ES-I3 (cell line): Measurements from ENCODE around the gene FAM3C.
"Not testable (repeated sequence)": the region's sequence is repeated elsewhere in the genome, so short reads cannot be mapped to it uniquely, and the experiment has no call there.

Experiments
- H3K36me3 ChIP-seq: 2 replicates; pipeline ENCODE4 v1.6.1; 2013; ENCODE audit warnings: mild to moderate bottlenecking, low read length, control low read depth, moderate library complexity; ENCODE audit not compliant: insufficient read depth
- H3K4me1 ChIP-seq: 2 replicates; pipeline ENCODE4 v1.6.1; 2013; ENCODE audit warnings: mild to moderate bottlenecking, control low read depth, low read length; ENCODE audit not compliant: insufficient read depth
- H3K9ac ChIP-seq: 2 replicates; pipeline ENCODE4 v1.6.1; 2013; ENCODE audit warnings: low read depth, mild to moderate bottlenecking, low read length, moderate library complexity
- H3K9me3 ChIP-seq: 2 replicates; pipeline ENCODE4 v1.6.1; 2013; ENCODE audit warnings: mild to moderate bottlenecking, low read length, moderate library complexity; ENCODE audit not compliant: control insufficient read depth, insufficient read depth

FAM3C gene

DNA sequence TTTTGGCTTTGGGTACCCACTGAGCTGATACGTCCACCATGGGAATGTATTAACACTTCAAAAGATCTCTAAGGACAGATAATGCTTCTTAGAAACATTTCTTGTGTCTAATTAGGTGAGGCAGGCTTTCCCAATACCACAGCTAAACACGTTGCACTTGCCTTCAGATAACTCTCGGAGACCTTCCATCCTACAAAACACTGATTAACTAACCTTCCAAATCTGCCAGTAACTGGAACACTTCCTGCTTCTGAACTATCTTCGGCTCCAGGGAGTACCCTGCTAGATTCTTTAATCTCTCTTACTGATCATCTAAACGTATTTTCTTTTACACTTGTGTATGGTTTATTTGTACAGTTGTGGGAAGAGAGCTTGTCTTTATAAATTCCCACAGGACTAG, 68.4 kb downstream of the FAM3C start:
- Histone ChIP-seq H3K36me3 (no peaks in the 10 kb centered on the region), H3K9me3 (no peaks in the 10 kb centered on the region), H3K4me1 (peaks cover 7% of the 10 kb centered on the region; the same call in 1 of the 2 replicates), H3K9ac (no peak overlapping the region)

DNA sequence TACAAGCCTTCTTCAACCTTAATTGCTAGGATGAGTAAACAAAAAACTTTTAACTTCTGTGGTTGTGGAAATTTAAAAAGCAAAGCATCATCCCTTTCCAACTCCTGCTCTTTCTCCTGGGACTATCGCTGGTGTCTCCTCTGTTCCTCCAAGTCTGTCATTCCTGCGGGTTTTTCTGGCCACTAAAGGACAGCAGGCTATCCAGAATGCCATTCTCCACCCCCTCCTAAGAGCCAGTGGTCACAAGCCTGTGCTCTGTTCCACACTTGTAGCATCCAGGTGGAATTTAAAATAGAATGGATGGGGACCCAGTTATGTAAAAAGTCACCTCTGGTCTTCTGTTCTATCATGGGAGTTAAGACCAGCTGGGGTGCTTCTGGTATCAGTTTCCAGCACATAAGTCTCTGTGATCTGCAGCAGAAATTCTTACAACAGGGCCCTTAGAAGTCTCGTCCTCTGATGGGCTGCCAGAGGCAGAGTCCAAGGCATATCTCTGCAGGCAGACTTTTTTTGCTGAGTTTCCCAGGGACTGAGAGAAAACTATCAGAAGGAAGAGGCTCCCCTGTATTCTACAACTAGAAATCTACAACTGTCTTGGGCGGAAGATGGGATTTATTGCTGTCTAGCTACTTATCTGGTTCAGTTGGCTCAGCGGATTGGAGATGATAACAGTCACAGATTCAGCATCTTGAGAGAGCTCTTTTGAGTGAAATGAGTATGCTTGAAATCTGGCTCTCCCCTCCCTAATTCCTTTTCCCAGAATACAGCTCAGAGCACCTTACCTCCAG, 72.4 kb downstream of the FAM3C start:
- H3K9me3 ChIP-seq = no peaks in the 10 kb centered on the region
- no peaks in the 10 kb centered on the region for H3K36me3 ChIP-seq
- H3K4me1 ChIP-seq = no peaks in the 10 kb centered on the region
- H3K9ac ChIP-seq = no peak overlapping the region

DNA sequence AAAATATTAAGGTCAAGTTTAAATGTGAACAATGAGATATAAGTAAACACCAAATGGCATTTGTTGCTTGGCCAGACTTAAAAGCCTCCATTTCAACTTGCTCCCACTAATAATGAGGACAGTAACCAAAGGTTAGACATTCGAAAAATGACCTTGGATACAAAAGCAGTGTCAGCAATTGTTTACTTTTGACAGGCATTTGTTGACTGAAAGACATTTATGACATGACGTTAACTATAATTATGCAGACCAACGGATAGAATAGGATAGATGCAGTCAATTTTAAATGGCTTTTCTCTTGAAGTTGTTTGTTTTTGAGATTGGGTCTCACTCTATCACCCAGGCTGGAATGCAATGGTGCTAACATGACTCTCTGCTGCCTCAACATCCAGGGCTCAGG, 73.6 kb downstream of the FAM3C start:
- H3K36me3 ChIP-seq = no peaks in the 10 kb centered on the region
- H3K4me1 ChIP-seq = no peaks in the 10 kb centered on the region
- no peak overlapping the region for H3K9ac ChIP-seq
- no peaks in the 10 kb centered on the region for H3K9me3 ChIP-seq

DNA sequence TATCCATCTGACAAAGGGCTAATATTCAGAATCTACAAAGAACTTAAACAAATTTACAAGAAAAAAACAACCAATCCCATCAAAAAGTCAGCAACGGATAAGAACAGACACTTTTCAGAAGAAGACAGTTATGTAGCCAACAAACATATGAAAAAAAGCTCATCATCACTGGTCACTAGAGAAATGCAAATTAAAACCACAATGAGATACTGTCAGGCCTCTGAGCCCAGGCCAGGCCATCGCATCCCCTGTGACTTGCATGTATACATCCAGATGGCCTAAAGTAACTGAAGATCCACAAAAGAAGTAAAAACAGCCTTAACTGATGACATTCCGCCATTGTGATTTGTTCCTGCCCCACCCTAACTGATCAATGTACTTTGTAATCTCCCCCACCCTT, 80.9 kb downstream of the FAM3C start:
- not testable (repeated sequence) for H3K36me3 ChIP-seq, H3K9me3 ChIP-seq, H3K4me1 ChIP-seq, H3K9ac ChIP-seq

DNA sequence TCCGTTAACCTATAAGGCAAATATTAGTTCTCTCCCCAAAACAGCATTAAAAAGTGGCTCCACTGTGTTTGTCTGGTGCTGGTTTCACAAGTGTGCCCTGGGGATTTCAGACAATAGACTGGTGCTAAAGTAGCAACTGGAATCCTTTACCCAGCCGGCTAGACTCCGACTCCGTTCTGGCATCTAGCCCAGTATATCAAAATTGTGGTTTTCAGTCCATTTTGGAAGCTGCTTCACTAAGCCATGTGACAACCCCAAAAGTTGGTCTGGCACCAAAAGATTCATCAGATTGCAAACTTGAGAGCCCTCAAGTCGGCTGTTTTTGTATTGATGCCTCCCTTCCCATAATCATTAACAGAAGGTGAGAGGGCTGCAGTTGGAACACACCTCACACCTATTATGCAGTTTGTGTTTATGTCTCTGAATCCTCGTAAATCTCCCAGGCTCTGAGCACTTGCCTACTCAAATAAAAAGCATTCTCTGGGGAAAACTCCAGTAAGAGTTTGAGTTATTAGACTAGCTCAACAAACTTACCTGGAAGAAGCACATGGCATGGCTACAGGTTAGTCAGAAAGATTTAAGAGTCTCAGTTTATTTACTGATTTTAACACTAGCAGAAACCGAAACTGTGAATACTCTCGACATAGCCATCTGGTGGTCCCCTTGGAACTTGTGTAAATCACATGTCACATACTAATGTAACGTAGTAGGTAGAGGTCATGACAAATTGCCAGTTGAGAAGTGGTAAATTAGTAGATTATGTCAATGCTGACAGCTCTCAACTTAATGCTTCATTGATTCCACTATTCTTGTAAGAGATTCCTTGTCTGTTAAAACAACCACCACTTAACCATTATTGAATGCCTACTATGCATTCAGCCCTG, 82.1 kb downstream of the FAM3C start:
- no peak overlapping the region for H3K9ac ChIP-seq
- H3K9me3 ChIP-seq = no peaks in the 10 kb centered on the region
- H3K4me1 ChIP-seq = no peaks in the 10 kb centered on the region

DNA sequence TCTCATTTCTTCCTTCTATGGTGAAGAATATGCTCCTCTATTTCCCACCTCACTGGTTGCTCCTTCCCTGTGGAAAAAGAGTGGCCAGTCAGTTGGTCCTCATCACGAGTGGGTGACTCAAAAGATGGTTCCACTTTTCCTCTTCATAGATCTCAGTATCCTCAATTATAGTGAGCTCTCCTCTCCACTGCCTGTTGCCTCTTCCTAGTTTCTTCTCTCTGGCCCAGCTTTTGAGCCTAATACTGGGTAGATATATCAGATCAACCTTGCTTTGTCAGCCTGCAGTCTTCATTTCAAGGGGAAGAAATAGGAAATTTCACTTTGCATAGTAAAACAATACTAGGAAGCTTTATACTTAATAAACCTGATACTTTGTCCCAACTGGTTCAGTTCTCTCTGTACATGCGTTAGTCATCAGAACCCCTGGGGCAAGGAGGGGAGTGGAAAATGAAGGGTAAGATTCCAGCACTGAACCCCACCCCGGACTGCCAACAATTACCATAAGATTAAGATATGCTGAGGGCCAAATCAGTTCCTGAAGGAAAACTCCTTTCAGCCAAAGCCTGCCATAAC, 82.8 kb downstream of the FAM3C start:
- Histone ChIP-seq H3K36me3 (no peaks in the 10 kb centered on the region), H3K9ac (no peak overlapping the region), H3K4me1 (no peaks in the 10 kb centered on the region), H3K9me3 (no peaks in the 10 kb centered on the region)

More for the DNA sequence above, 82.1 kb downstream of the FAM3C start:
- no peaks in the 10 kb centered on the region for H3K36me3 ChIP-seq

DNA sequence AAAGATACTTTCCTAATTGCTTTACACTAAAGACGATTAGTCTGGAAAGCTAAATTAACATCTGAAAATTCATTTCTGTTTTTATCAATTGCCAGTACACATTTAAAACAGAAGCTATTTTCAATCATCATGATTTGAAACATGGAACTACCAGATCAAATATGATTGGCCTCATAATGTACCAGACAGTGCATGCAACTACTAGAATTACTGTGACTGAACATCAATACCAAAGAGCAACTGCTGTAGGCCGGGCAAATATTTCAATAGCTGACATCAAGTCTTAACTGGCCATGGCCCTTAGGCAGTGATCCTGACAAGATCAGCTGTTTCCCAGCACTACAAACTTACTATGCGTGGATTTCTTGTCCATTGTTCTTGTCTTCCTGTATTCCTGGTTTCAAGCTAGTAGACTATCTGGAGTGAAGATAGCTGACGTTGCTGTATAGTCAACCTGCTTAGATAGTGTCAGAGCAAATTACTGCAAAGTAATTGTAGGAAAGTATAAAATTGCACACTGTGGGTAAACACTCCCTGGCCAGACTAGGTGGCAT, 89.0 kb downstream of the FAM3C start:
- Histone ChIP-seq H3K4me1 (peaks cover 7% of the 10 kb centered on the region; the same call in 1 of the 2 replicates), H3K9me3 (no peaks in the 10 kb centered on the region), H3K36me3 (no peaks in the 10 kb centered on the region), H3K9ac (no peak overlapping the region)

DNA sequence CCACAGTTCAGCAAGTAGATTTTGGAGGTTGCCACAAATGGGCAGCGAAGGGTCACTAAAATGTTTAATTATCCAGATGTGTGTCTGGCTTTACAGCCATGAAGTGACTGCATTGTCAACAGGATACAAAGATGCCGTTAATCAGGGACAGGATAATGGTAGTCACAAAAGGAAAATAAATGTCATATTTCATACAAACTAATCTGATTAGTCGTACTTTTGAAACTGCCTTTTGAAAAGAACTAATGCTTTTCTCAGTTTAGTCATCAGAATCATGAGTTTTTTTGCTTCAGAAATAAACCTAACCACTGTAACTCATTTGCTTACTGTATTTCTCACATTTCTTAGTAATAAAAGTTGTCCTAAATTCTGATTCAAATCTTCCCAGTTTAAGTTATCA, 89.5 kb downstream of the FAM3C start:
- peaks cover 7% of the 10 kb centered on the region; the same call in 1 of the 2 replicates for H3K4me1 ChIP-seq

DNA sequence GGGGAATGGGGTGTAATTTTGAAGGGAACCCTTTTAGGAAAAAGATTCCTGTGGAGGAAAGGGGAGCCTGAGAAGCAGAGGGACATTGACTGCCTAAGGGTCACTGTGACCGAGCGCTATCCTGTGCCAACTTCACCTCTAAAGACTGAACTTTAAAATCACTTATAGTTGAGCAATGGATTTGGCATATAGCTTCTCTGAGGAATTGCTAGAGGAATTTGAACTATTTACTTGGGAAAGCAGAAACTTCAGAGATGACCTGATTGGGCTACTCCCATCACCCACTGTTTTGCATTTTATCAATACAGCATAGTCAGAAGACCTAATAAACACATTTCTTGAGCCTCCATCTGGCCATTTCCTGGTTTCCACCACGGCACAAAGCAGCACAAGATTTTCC, 91.0 kb downstream of the FAM3C start:
- H3K36me3 ChIP-seq = no peaks in the 10 kb centered on the region
- peaks cover 7% of the 10 kb centered on the region; the same call in 1 of the 2 replicates for H3K4me1 ChIP-seq
- no peak overlapping the region for H3K9ac ChIP-seq
- no peaks in the 10 kb centered on the region for H3K9me3 ChIP-seq

More for the DNA sequence above, 89.5 kb downstream of the FAM3C start:
- no peak overlapping the region for H3K9ac ChIP-seq
- no peaks in the 10 kb centered on the region for H3K9me3 ChIP-seq
- no peaks in the 10 kb centered on the region for H3K36me3 ChIP-seq

DNA sequence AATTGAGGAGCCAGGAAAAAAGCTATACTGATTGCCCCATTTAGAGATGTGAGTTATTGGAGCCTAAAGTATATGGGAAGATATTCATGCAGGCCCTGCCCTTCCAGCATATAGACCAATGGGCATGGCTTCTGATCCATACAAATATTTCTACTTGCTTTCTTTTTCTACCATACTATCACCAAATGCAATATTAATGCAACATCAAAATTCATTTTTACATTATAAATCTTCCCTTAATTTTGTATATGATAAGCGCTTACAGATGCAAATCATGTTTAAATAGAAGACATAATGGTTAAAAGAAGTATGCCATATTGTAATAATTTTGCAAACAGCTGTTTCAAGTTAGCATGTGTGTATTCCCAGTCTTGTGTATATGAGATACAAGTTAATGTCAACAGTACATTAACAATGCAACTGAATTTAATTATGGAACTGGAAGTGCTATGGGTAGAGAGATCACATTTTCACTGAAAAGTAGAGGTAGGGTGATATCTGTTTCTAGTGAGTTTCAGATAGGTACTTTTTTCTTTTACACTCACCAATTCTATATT, 91.9 kb downstream of the FAM3C start:
- peaks cover 7% of the 10 kb centered on the region; the same call in 1 of the 2 replicates for H3K4me1 ChIP-seq
- H3K36me3 ChIP-seq = no peaks in the 10 kb centered on the region
- H3K9ac ChIP-seq = no peak overlapping the region
- H3K9me3 ChIP-seq = no peaks in the 10 kb centered on the region

DNA sequence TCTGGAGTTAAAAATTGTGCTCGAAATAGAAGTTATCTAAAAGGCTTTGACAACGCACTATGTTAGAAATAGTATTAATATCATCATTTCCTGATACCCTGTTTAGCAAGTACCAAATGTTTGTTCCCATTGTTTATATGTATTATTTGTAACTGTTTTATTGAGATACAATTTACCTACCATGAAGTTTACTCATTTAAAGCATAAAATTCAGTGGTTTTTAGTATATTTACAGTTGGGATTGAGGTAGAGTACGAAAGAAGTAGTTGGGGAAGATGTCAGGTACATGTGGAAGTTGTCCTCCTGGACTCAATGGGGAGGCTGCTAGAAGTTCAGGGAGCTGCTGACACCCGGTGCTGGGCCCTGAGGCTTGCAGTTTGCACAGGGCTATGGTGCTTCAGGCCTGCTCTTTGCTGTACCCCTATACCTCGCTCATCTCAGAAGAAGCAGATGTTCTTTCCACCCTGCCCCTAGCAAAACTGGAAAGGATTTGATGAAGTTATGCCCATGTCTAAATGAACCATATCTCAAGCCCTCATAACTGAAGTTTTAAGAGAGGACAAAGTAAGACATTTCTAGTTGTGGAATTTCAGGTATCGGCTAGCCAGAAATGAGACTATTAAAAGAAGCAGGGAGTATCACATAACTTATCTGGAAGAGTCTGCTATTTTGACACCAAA, 92.5 kb downstream of the FAM3C start:
- H3K9ac ChIP-seq = no peak overlapping the region

DNA sequence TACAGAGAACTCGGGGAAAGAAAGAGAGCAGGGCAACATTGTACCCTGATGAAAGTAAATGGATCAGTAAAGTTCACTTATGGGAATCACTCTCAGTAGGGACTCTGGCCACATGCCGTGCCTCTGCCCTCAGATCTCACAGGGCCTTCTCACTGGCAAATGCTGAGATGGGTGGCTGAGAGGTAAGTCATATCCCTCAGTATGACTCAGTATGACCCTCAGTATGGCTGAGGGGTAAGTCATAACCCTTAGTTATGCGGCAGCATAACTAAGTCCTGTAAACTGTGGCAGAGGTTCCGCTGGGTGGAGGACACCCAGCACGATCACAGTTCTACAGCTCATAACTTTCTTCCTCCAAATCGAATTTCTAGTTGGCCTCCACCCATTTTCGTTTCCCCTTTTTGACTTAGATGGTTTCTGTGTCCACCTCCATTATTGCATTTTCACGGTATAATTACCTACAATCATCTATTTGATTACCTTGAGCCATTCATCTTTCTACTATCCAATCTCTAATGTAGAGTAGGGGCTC, 93.8 kb downstream of the FAM3C start:
- Histone ChIP-seq H3K9me3 (no peaks in the 10 kb centered on the region), H3K36me3 (no peaks in the 10 kb centered on the region), H3K9ac (no peak overlapping the region), H3K4me1 (peaks cover 7% of the 10 kb centered on the region; the same call in 1 of the 2 replicates)

More for the DNA sequence above, 92.5 kb downstream of the FAM3C start:
- H3K36me3 ChIP-seq = no peaks in the 10 kb centered on the region
- no peaks in the 10 kb centered on the region for H3K9me3 ChIP-seq
- H3K4me1 ChIP-seq = peaks cover 7% of the 10 kb centered on the region; the same call in 1 of the 2 replicates

DNA sequence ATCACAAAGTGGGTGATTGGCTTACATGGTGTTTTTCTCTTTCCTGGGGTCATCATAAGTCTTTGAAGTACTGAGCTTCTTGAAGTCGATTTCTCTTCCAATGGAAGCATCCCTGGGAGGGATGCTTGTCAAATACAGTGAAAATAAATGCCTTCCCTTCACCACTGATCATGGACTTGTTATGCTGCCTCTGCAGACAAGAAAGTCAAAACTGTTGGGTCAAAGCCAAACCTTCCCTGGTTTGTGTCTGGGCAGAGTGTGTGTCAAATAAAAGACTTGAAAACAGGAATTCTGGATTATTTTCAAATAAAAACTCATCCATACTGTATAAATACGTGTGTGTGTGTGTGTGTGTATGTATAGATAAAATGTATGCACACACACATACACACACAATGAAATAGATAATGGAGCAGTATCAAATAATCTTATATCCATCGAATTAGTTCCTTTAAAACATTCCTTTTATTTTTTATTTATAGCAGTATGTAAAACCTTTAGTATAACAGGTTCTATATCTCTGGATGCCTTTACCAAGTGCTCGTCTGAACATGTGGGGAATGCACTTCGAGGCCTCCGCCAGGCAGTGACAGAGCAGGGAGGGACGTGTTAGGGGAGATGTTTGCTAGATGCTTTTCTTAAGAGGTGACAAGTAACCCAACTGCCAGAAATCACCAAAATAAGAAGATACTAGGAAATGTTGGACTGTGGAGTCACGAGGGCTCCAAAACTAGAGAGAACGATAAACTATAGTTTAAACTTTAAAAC, 94.5 kb downstream of the FAM3C start:
- Histone ChIP-seq H3K36me3 (no peaks in the 10 kb centered on the region), H3K9me3 (no peaks in the 10 kb centered on the region), H3K4me1 (peaks cover 7% of the 10 kb centered on the region; the same call in 1 of the 2 replicates), H3K9ac (no peak overlapping the region)
